ENCODE measurements around the gene BRD3. TPM values are rescaled to one million over a fixed set of nuclear protein-coding genes. Genes with fewer than 3 reads are reported as not detected.
"Not testable (repeated sequence)": the region's sequence is repeated elsewhere in the genome, so short reads cannot be mapped to it uniquely, and the experiment has no call there.

BRD3 gene
- total RNA-seq = 11.6 TPM
- 20.2 TPM for polyA plus RNA-seq

- Histone ChIP-seq H3K27ac (ENCODE audit: low read depth) (peak within 1 kb of the TSS; percentile 99), H3K4me3 (ENCODE audit: low read depth, low read length) (peak within 1 kb of the TSS; percentile 95), H3K36me3 (ENCODE audit: insufficient read depth) (no peaks in the 10 kb centered on the region), H3K4me1 (ENCODE audit: insufficient read depth) (no peaks in the 10 kb centered on the region)
- under 1% methylated on average over 129 of the region's 131 CpGs for WGBS
- peak; percentile 62 for DNase-seq (ENCODE audit: extremely low spot score)
Observed at GRCh38 chr9:134067904-134068743, at the start of gene BRD3. Gene BRD3 (minus strand): TSS chr9:134068026. CDS start chr9:134053477, 14,549 bp downstream.

GRCh38 chr9:134112561-134112960, 44.7 kb upstream of the BRD3 start:
- Histone ChIP-seq H3K27ac (ENCODE audit: low read depth) (no peak overlapping the region), H3K36me3 (ENCODE audit: insufficient read depth) (no peaks in the 10 kb centered on the region), H3K4me3 (ENCODE audit: low read depth, low read length) (no peak overlapping the region), H3K4me1 (ENCODE audit: insufficient read depth) (no peaks in the 10 kb centered on the region)
- 91% methylated on average over 6 of the region's 6 CpGs for WGBS
- no peak for DNase-seq (ENCODE audit: extremely low spot score)

- no peak for DNase-seq (ENCODE audit: extremely low spot score)
- no peaks in the 10 kb centered on the region for H3K4me1 ChIP-seq (ENCODE audit: insufficient read depth)
- 81% methylated on average over 9 of the region's 9 CpGs for WGBS
Observed at GRCh38 chr9:134111064-134111463, 43.2 kb upstream of the BRD3 start.

GRCh38 chr9:134103391-134103998, 35.7 kb upstream of the BRD3 start:
- no peaks in the 10 kb centered on the region for H3K4me1 ChIP-seq (ENCODE audit: insufficient read depth)
- H3K36me3 ChIP-seq (ENCODE audit: insufficient read depth) = no peaks in the 10 kb centered on the region
- no peak overlapping the region for H3K27ac ChIP-seq (ENCODE audit: low read depth)
- 91% methylated on average over 5 of the region's 5 CpGs for WGBS
- H3K4me3 ChIP-seq (ENCODE audit: low read depth, low read length) = no peak overlapping the region
- DNase-seq (ENCODE audit: extremely low spot score) = no peak

More at GRCh38 chr9:134111064-134111463, 43.2 kb upstream of the BRD3 start:
- H3K27ac ChIP-seq (ENCODE audit: low read depth) = no peak overlapping the region
- no peaks in the 10 kb centered on the region for H3K36me3 ChIP-seq (ENCODE audit: insufficient read depth)
- H3K4me3 ChIP-seq (ENCODE audit: low read depth, low read length) = no peak overlapping the region

- WGBS = 82% methylated on average over 11 of the region's 11 CpGs
- H3K27ac ChIP-seq (ENCODE audit: low read depth) = no peak overlapping the region
- H3K4me3 ChIP-seq (ENCODE audit: low read depth, low read length) = no peak overlapping the region
- no peak for DNase-seq (ENCODE audit: extremely low spot score)
- no peaks in the 10 kb centered on the region for H3K36me3 ChIP-seq (ENCODE audit: insufficient read depth)
- no peaks in the 10 kb centered on the region for H3K4me1 ChIP-seq (ENCODE audit: insufficient read depth)
Observed at GRCh38 chr9:134101623-134102149, 33.9 kb upstream of the BRD3 start.

- not testable (repeated sequence) for H3K36me3 ChIP-seq (ENCODE audit: insufficient read depth); DNase-seq (ENCODE audit: extremely low spot score); H3K4me1 ChIP-seq (ENCODE audit: insufficient read depth); H3K4me3 ChIP-seq (ENCODE audit: low read depth, low read length); H3K27ac ChIP-seq (ENCODE audit: low read depth)
- WGBS = 55% methylated on average over 6 of the region's 6 CpGs
Observed at GRCh38 chr9:134101133-134101532, 33.3 kb upstream of the BRD3 start.

- Histone ChIP-seq H3K4me3 (ENCODE audit: low read depth, low read length) (no peak overlapping the region), H3K27ac (ENCODE audit: low read depth) (no peak overlapping the region), H3K4me1 (ENCODE audit: insufficient read depth) (no peaks in the 10 kb centered on the region), H3K36me3 (ENCODE audit: insufficient read depth) (no peaks in the 10 kb centered on the region)
- no peak for DNase-seq (ENCODE audit: extremely low spot score)
- 91% methylated on average over 5 of the region's 5 CpGs for WGBS
Observed at GRCh38 chr9:134100040-134100439, 32.2 kb upstream of the BRD3 start.

- H3K4me1 ChIP-seq (ENCODE audit: insufficient read depth) = no peaks in the 10 kb centered on the region
- H3K27ac ChIP-seq (ENCODE audit: low read depth) = no peak overlapping the region
- H3K36me3 ChIP-seq (ENCODE audit: insufficient read depth) = no peaks in the 10 kb centered on the region
- 45% methylated on average over 13 of the region's 13 CpGs for WGBS
- DNase-seq (ENCODE audit: extremely low spot score) = no peak
- H3K4me3 ChIP-seq (ENCODE audit: low read depth, low read length) = no peak overlapping the region
Observed at GRCh38 chr9:134099123-134099761, 31.4 kb upstream of the BRD3 start.

- 78% methylated on average over 4 of the region's 4 CpGs for WGBS
- Histone ChIP-seq H3K4me1 (ENCODE audit: insufficient read depth) (no peaks in the 10 kb centered on the region), H3K36me3 (ENCODE audit: insufficient read depth) (no peaks in the 10 kb centered on the region), H3K27ac (ENCODE audit: low read depth) (no peak overlapping the region), H3K4me3 (ENCODE audit: low read depth, low read length) (no peak overlapping the region)
- no peak for DNase-seq (ENCODE audit: extremely low spot score)
Observed at GRCh38 chr9:134089972-134090371, 22.1 kb upstream of the BRD3 start.

GRCh38 chr9:134088063-134088725, 20.4 kb upstream of the BRD3 start:
- WGBS = 80% methylated on average over 14 of the region's 14 CpGs
- no peak for DNase-seq (ENCODE audit: extremely low spot score)
- Histone ChIP-seq H3K27ac (ENCODE audit: low read depth) (no peak overlapping the region), H3K4me1 (ENCODE audit: insufficient read depth) (no peaks in the 10 kb centered on the region), H3K36me3 (ENCODE audit: insufficient read depth) (no peaks in the 10 kb centered on the region), H3K4me3 (ENCODE audit: low read depth, low read length) (no peak overlapping the region)

- H3K4me3 ChIP-seq (ENCODE audit: low read depth, low read length) = no peak overlapping the region
- H3K4me1 ChIP-seq (ENCODE audit: insufficient read depth) = no peaks in the 10 kb centered on the region
- 96% methylated on average over 2 of the region's 2 CpGs for WGBS
- no peaks in the 10 kb centered on the region for H3K36me3 ChIP-seq (ENCODE audit: insufficient read depth)
- DNase-seq (ENCODE audit: extremely low spot score) = no peak
- no peak overlapping the region for H3K27ac ChIP-seq (ENCODE audit: low read depth)
Observed at GRCh38 chr9:134085674-134086073, 17.8 kb upstream of the BRD3 start.

GRCh38 chr9:134083451-134083850, 15.6 kb upstream of the BRD3 start:
- H3K27ac ChIP-seq (ENCODE audit: low read depth) = no peak overlapping the region
- H3K4me1 ChIP-seq (ENCODE audit: insufficient read depth) = no peaks in the 10 kb centered on the region
- no peak overlapping the region for H3K4me3 ChIP-seq (ENCODE audit: low read depth, low read length)
- no peak for DNase-seq (ENCODE audit: extremely low spot score)
- WGBS = 87% methylated on average over 2 of the region's 2 CpGs
- H3K36me3 ChIP-seq (ENCODE audit: insufficient read depth) = no peaks in the 10 kb centered on the region

- Histone ChIP-seq H3K27ac (ENCODE audit: low read depth) (no peak overlapping the region), H3K4me3 (ENCODE audit: low read depth, low read length) (no peak overlapping the region), H3K36me3 (ENCODE audit: insufficient read depth) (no peaks in the 10 kb centered on the region), H3K4me1 (ENCODE audit: insufficient read depth) (no peaks in the 10 kb centered on the region)
- DNase-seq (ENCODE audit: extremely low spot score) = no peak
- 0% methylated on average over 1 of the region's 1 CpG for WGBS
Observed at GRCh38 chr9:134076644-134077043, 8.8 kb upstream of the BRD3 start.

Data from urinary bladder (tissue), 4 donors.